ENCODE data around the gene TCEANC2. TPM values are rescaled to one million over a fixed set of nuclear protein-coding genes. Genes with fewer than 3 reads are reported as not detected.

Gene TCEANC2
- 10 to 100 TPM; 10.6 to 11.7 TPM for total RNA-seq

GRCh38 chr1:54052934-54053744 lies at the start of gene TCEANC2, which contains the start of gene TMEM59:
Gene TCEANC2 (plus strand): TSS chr1:54053608. CDS start chr1:54054423, 815 bp downstream.
Gene TMEM59 (minus strand): TSS chr1:54053204. CDS start chr1:54053188, 16 bp downstream.

DNA sequence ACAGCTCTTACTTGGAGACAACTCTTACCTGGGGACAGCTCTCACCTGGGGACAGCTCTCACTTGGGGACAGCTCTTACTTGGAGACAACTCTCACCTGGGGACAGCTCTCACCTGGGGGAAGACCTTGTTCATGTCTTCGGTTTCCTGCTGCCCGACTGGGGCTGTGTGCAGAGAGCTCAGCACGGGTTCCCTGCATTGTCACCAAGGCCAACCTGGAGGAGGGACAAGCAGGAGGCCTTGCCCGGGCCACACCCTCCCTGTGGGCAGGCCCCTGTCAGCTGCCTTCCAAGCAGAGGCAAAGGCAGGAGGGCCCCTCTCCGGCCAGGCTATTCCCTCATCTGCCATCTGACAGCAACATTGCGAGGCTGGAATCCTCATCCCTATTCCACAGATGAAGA lies 35.4 kb upstream of the TCEANC2 start, which contains the start of gene LDLRAD1:
Gene LDLRAD1, minus strand, starts transcription at position 208 of the 400 bp plus-strand sequence. Its CDS starts 74 bp downstream, at position 134.

GRCh38 chr1:54152696-54153095 lies 99.3 kb downstream of the TCEANC2 start, which contains the start of gene CDCP2:
Gene CDCP2 (minus strand): TSS chr1:54153000. CDS start chr1:54152922, 78 bp downstream.

Small RNA genes within 50 kb of the gene (microRNA-seq; reads per million reads assigned to microRNA genes)
- gene MIR4781 (ENCODE audit: borderline microRNAs expressed, borderline replicate concordance), result 6.7 reads per million, percentile 35 among the genes with 10 or more reads in this experiment

Other genes with a start within 250 kb of the TCEANC2 start
- gene NDC1, start 215.3 kb upstream of the TCEANC2 start, total RNA-seq, result 10 to 100 TPM; 19.1 to 19.4 TPM
- 10 to 100 TPM; 15.8 to 17.1 TPM for gene YIPF1, start 163.8 kb upstream of the TCEANC2 start, total RNA-seq
- gene DIO1, start 159.4 kb upstream of the TCEANC2 start, total RNA-seq, result not detected
- 10 to 100 TPM; 60.3 to 63.1 TPM for gene IFT25, start 107.9 kb upstream of the TCEANC2 start, total RNA-seq
- 10 to 100 TPM; 17.7 to 19.1 TPM for gene LRRC42, start 107.3 kb upstream of the TCEANC2 start, total RNA-seq
- not detected for gene LDLRAD1, start 35.4 kb upstream of the TCEANC2 start, total RNA-seq
- 100 to 1,000 TPM; 205 to 211 TPM for gene TMEM59, start 404 bp upstream of the TCEANC2 start, total RNA-seq
- under 1 TPM; 0.08 to 0.14 TPM for gene CDCP2, start 99.4 kb downstream of the TCEANC2 start, total RNA-seq
- gene CYB5RL, start 146.4 kb downstream of the TCEANC2 start, total RNA-seq, result 10 to 100 TPM in 1 of 2 experiments, 1 to 10 TPM in 1; 9.2 to 10.4 TPM
- 10 to 100 TPM; 76.7 to 80.8 TPM for gene MRPL37, start 146.6 kb downstream of the TCEANC2 start, total RNA-seq

All from activated naive CD4-positive, alpha-beta T cell treated with anti-CD3 and anti-CD28 coated beads, Interleukin-2, amount 10 ng/mL, durations not matched to agents 5 hours and 36 hours (primary cell).